GM23338 (cell line): ENCODE results near the gene POLR1A. TPM values are rescaled to one million over a fixed set of nuclear protein-coding genes. Genes with fewer than 3 reads are reported as not detected.

ENCODE experiments used
- ATAC-seq: fragments of 200-7000 bp; cut with Tn5 transposase; 3 replicates; pipeline ENCODE4 v1.9.1; 2020
- DNase-seq: peaks from one replicate; pipeline ENCODE4 v3.0.0-alpha.2; 2015; ENCODE audit warnings: low spot score
- H2AFZ ChIP-seq: fragments of 200-600 bp; sonication (generic); 2 replicates; pipeline ENCODE4 v1.8.0; 2016; ENCODE audit warnings: antibody characterized with exemption, mild to moderate bottlenecking, moderate library complexity
- H3F3A ChIP-seq: fragments of 200-600 bp; sonication (generic); replicated peaks from 2 replicates; pipeline ENCODE4 v1.8.0; 2017; ENCODE audit warnings: antibody characterized with exemption, mixed run types, low read depth
- H3K27ac ChIP-seq: fragments of 200-600 bp; sonication (generic); 2 replicates; pipeline ENCODE4 v1.6.1; 2016; ENCODE audit warnings: low read depth
- H3K27me3 ChIP-seq: fragments of 200-600 bp; sonication (generic); 2 replicates; pipeline ENCODE4 v1.8.0; 2016; ENCODE audit warnings: mild to moderate bottlenecking, mixed run types, moderate library complexity; ENCODE audit not compliant: insufficient read depth
- H3K36me3 ChIP-seq: fragments of 200-600 bp; sonication (generic); 2 replicates; pipeline ENCODE4 v1.8.0; 2016; ENCODE audit warnings: mild to moderate bottlenecking; ENCODE audit not compliant: insufficient read depth
- H3K4me1 ChIP-seq: fragments of 200-600 bp; sonication (generic); 2 replicates; pipeline ENCODE4 v1.8.0; 2016; ENCODE audit warnings: mild to moderate bottlenecking, moderate library complexity; ENCODE audit not compliant: insufficient read depth
- H3K4me2 ChIP-seq: fragments of 200-600 bp; sonication (generic); 2 replicates; pipeline ENCODE4 v1.7.1; 2017; ENCODE audit warnings: mixed run types
- H3K4me3 ChIP-seq: fragments of 200-600 bp; sonication (generic); 2 replicates; pipeline ENCODE4 v1.6.1; 2016; ENCODE audit warnings: mixed run types
- H3K79me2 ChIP-seq: fragments of 200-600 bp; sonication (generic); replicated peaks from 2 replicates; pipeline ENCODE4 v1.8.0; 2017; ENCODE audit warnings: mild to moderate bottlenecking; ENCODE audit not compliant: insufficient read depth
- H3K9me2 ChIP-seq: fragments of 200-600 bp; sonication (generic); 2 replicates; pipeline ENCODE4 v1.8.0; 2017; ENCODE audit not compliant: insufficient read depth
- H4K20me1 ChIP-seq: fragments of 200-600 bp; sonication (generic); replicated peaks from 2 replicates; pipeline ENCODE4 v1.8.0; 2017; ENCODE audit warnings: mild to moderate bottlenecking; ENCODE audit not compliant: insufficient read depth
- H3K27ac Mint-ChIP-seq: 2 replicates; pipeline ENCODE4 v1.8.0; 2020; ENCODE audit warnings: inconsistent platforms, mild to moderate bottlenecking, moderate library complexity, mixed read lengths
- H3K27me3 Mint-ChIP-seq: 3 replicates; pipeline ENCODE4 v1.8.0; 2022; ENCODE audit warnings: low read depth, mild to moderate bottlenecking, moderate library complexity, mixed read lengths, inconsistent platforms; ENCODE audit not compliant: insufficient read depth, poor library complexity
- H3K36me3 Mint-ChIP-seq: 3 replicates; pipeline ENCODE4 v1.8.0; 2021; ENCODE audit warnings: low read depth, mild to moderate bottlenecking, inconsistent platforms, moderate library complexity, mixed read lengths
- H3K4me1 Mint-ChIP-seq: 3 replicates; pipeline ENCODE4 v1.8.0; 2020; ENCODE audit warnings: mild to moderate bottlenecking, inconsistent platforms, mixed read lengths
- H3K4me3 Mint-ChIP-seq: 3 replicates; pipeline ENCODE4 v1.8.0; 2021; ENCODE audit warnings: moderate library complexity, mild to moderate bottlenecking, inconsistent platforms, mixed read lengths
- H3K9me3 Mint-ChIP-seq: 3 replicates; pipeline ENCODE4 v1.8.0; 2020; ENCODE audit warnings: moderate library complexity, mild to moderate bottlenecking, inconsistent platforms, mixed read lengths
- CREB1 ChIP-seq: fragments of 250-450 bp; sonication (Bioruptor Pico); IDR thresholded peaks from 2 replicates; pipeline ENCODE4 v1.5.0; 2020; ENCODE audit warnings: low read depth, mild to moderate bottlenecking, moderate library complexity
- EZH2phosphoT487 ChIP-seq: fragments of 200-600 bp; sonication (generic); IDR thresholded peaks from one replicate; pipeline ENCODE4 v1.8.1; 2018; ENCODE audit warnings: antibody characterized with exemption; ENCODE audit not compliant: unreplicated experiment
- JUNB ChIP-seq: IDR thresholded peaks from one replicate; pipeline ENCODE4 v1.6.1; 2016; ENCODE audit warnings: antibody characterized with exemption; ENCODE audit not compliant: unreplicated experiment
- NANOG ChIP-seq: IDR thresholded peaks from 2 replicates; pipeline ENCODE4 v1.6.1; 2016; ENCODE audit warnings: antibody characterized with exemption, borderline replicate concordance
- STAT1 ChIP-seq: IDR thresholded peaks from one replicate; pipeline ENCODE4 v1.6.1; 2016; ENCODE audit warnings: antibody characterized with exemption; ENCODE audit not compliant: unreplicated experiment
- ZNF114 ChIP-seq: fragments of 250-450 bp; sonication (Bioruptor Pico); IDR thresholded peaks from 2 replicates; pipeline ENCODE4 v1.5.0; 2020; ENCODE audit warnings: mild to moderate bottlenecking, moderate library complexity
- ZNF331 ChIP-seq: fragments of 250-450 bp; sonication (Bioruptor Pico); IDR thresholded peaks from 2 replicates; pipeline ENCODE4 v1.5.0; 2020; ENCODE audit warnings: low read depth, mild to moderate bottlenecking, moderate library complexity
- ZNF462 ChIP-seq: fragments of 250-450 bp; sonication (Bioruptor Pico); IDR thresholded peaks from 2 replicates; pipeline ENCODE4 v1.5.0; 2020; ENCODE audit warnings: mild to moderate bottlenecking, moderate library complexity
- polyA plus RNA-seq: library from polyadenylated mRNA; unstranded; fragments of >200 nt; fragmentation: Nextera tagmentation; extraction: Ambion mirVana; gene quantifications from 2 replicates; pipeline ENCODE4 v1.2.1, GENCODE V29; 2016
- total RNA-seq: library from RNA; depleted of rRNA; stranded (reverse); fragments of >200 nt; shearing (Covaris generic); gene quantifications from 2 replicates; pipeline ENCODE4 v1.2.3, GENCODE V29; 2014
- TF ChIP-seq, protein P1 (sequence below): IDR thresholded peaks from 2 replicates; pipeline ENCODE4 v1.6.1; 2016; ENCODE audit warnings: antibody characterized with exemption

POLR1A gene
- total and polyA plus RNA-seq, 2 experiments from 2014 or later, result 13.8 to 43.2 TPM

DNA sequence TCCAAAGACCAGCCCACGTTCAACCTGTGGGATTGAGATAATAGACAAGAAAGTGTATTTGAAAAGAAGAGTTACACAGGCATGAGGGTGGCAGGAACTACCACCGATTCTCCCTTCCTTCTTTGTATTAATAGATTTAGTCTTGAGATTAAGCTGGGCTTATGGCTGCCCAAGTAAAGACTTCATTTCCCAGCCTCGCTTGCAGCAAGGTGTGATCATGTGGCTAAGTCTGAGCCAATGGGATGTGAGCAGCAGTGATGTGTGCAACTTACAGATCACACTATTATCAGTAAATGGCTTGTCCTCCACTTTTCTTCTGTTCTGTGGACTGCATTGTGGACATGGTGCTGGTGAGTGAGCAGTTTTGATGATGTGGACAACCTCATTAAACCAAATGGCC lies 101.7 kb downstream of the POLR1A start:
- no peaks in the 10 kb centered on the region for H3F3A ChIP-seq
- TF ChIP-seq, protein P1, sequence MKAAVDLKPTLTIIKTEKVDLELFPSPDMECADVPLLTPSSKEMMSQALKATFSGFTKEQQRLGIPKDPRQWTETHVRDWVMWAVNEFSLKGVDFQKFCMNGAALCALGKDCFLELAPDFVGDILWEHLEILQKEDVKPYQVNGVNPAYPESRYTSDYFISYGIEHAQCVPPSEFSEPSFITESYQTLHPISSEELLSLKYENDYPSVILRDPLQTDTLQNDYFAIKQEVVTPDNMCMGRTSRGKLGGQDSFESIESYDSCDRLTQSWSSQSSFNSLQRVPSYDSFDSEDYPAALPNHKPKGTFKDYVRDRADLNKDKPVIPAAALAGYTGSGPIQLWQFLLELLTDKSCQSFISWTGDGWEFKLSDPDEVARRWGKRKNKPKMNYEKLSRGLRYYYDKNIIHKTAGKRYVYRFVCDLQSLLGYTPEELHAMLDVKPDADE, result no peak
- no peak for TF ChIP-seq EZH2phosphoT487
- TF ChIP-seq ZNF331, result no peak
- TF ChIP-seq JUNB, result no peak
- no peak for TF ChIP-seq ZNF462 (CRISPR knock-in tag)
- TF ChIP-seq CREB1 (CRISPR knock-in tag), result no peak
- TF ChIP-seq ZNF114 (CRISPR knock-in tag), result no peak
- no peak for TF ChIP-seq STAT1
- no peak for TF ChIP-seq NANOG
- no peak overlapping the region for H3K27ac ChIP-seq
- no peak overlapping the region for H3K4me3 Mint-ChIP-seq
- no peak overlapping the region for H3K4me3 ChIP-seq
- no peaks in the 10 kb centered on the region for H3K4me1 ChIP-seq
- no peak overlapping the region for H3K4me2 ChIP-seq
- H3K27me3 ChIP-seq, result no peaks in the 10 kb centered on the region
- H3K27me3 Mint-ChIP-seq, result peaks cover 2% of the 10 kb centered on the region
- H3K9me3 Mint-ChIP-seq, result peaks cover 34% of the 10 kb centered on the region
- H2AFZ ChIP-seq, result no peak overlapping the region
- peaks cover 11% of the 10 kb centered on the region for H3K4me1 Mint-ChIP-seq
- H4K20me1 ChIP-seq, result no peaks in the 10 kb centered on the region
- H3K27ac Mint-ChIP-seq, result no peak overlapping the region
- H3K9me2 ChIP-seq, result peaks cover 3% of the 10 kb centered on the region; the same call in 1 of the 2 replicates
- H3K36me3 ChIP-seq, result no peaks in the 10 kb centered on the region
- ATAC-seq (no peak), DNase-seq (no peak)
- H3K36me3 Mint-ChIP-seq, result peaks cover 3% of the 10 kb centered on the region; the same call in 1 of the 3 replicates
- H3K79me2 ChIP-seq, result no peaks in the 10 kb centered on the region
